IMR-90 (cell line): ENCODE results near the gene TMED3. TPM values are rescaled to one million over a fixed set of nuclear protein-coding genes. Genes with fewer than 3 reads are reported as not detected.

Experiments used
- ATAC-seq: fragments of 200-7000 bp; cut with Tn5 transposase; 2 replicates; pipeline ENCODE4 v1.9.1; 2020; ENCODE audit warnings: low read depth, mild to moderate bottlenecking, moderate library complexity
- BruUV-seq: library from RNA; stranded (reverse); fragments of 400-500 nt; replicated peaks from 2 replicates; lab custom pipeline; 2021; lab: Mats Ljungman, UMichigan
- CTCF ChIA-PET: fragments of 300-600 bp; formaldehyde crosslinking; extraction: SDS; loops from one replicate; lab custom pipeline; 2021; ENCODE audit warnings: antibody characterized with exemption; lab: Yijun Ruan, JAX
- POLR2A ChIA-PET: fragments of 300-600 bp; sonication (Branson Sonifier 250); formaldehyde crosslinking; loops from one replicate; lab custom pipeline; 2022; ENCODE audit warnings: antibody characterized with exemption; ENCODE audit not compliant: unreplicated experiment; lab: Charles Lee
- DNase-seq: peaks from one replicate; pipeline ENCODE4 v3.0.0; 2013
- H2AFZ ChIP-seq: replicated peaks from 2 replicates; pipeline ENCODE3; 2013; ENCODE audit warnings: low read length, mild to moderate bottlenecking; ENCODE audit not compliant: poor library complexity
- H2AK5ac ChIP-seq: 2 replicates; pipeline ENCODE4 v1.6.1; 2013; ENCODE audit warnings: low read depth, low read length, inconsistent platforms
- H2AK9ac ChIP-seq: replicated peaks from 2 replicates; pipeline ENCODE3; 2013; ENCODE audit warnings: mild to moderate bottlenecking, low read depth, low read length, moderate library complexity; ENCODE audit not compliant: poor library complexity
- H2BK120ac ChIP-seq: 2 replicates; pipeline ENCODE4 v1.6.1; 2013; ENCODE audit warnings: low read depth, low read length, inconsistent platforms
- H2BK15ac ChIP-seq: 3 replicates; pipeline ENCODE4 v1.6.1; 2013; ENCODE audit warnings: low read depth, low read length, inconsistent platforms
- H2BK20ac ChIP-seq: 2 replicates; pipeline ENCODE4 v1.6.1; 2013; ENCODE audit warnings: low read depth, mild to moderate bottlenecking, inconsistent platforms, low read length, moderate library complexity
- H2BK5ac ChIP-seq: 2 replicates; pipeline ENCODE4 v1.6.1; 2013; ENCODE audit warnings: mild to moderate bottlenecking, low read depth, low read length, inconsistent platforms; ENCODE audit not compliant: poor library complexity, severe bottlenecking
- H3K14ac ChIP-seq: replicated peaks from 2 replicates; pipeline ENCODE4 v1.6.1; 2013; ENCODE audit warnings: low read depth, low read length, inconsistent platforms
- H3K18ac ChIP-seq: 2 replicates; pipeline ENCODE4 v1.6.1; 2013; ENCODE audit warnings: low read depth, low read length, control low read depth
- H3K23ac ChIP-seq: 2 replicates; pipeline ENCODE4 v1.6.1; 2013; ENCODE audit warnings: low read depth, low read length, inconsistent platforms
- H3K27ac ChIP-seq: 2 replicates; pipeline ENCODE4 v1.5.1; 2013; ENCODE audit warnings: mild to moderate bottlenecking, control low read depth, low read length; ENCODE audit not compliant: insufficient read depth
- H3K27me3 ChIP-seq: 2 replicates; pipeline ENCODE4 v1.6.1; 2013; ENCODE audit warnings: low read length; ENCODE audit not compliant: control insufficient read depth, insufficient read depth
- H3K36me3 ChIP-seq: 2 replicates; pipeline ENCODE4 v1.6.1; 2013; ENCODE audit warnings: low read length, mixed read lengths; ENCODE audit not compliant: control insufficient read depth, insufficient read depth
- H3K4ac ChIP-seq: 2 replicates; pipeline ENCODE4 v1.6.1; 2013; ENCODE audit warnings: low read depth, low read length, inconsistent platforms
- H3K4me1 ChIP-seq: 2 replicates; pipeline ENCODE4 v1.6.1; 2013; ENCODE audit warnings: low read length, mixed read lengths; ENCODE audit not compliant: control insufficient read depth, insufficient read depth
- H3K4me2 ChIP-seq: 2 replicates; pipeline ENCODE4 v1.6.1; 2013; ENCODE audit warnings: low read depth, mild to moderate bottlenecking, control low read depth, low read length, moderate library complexity
- H3K4me3 ChIP-seq: 2 replicates; pipeline ENCODE4 v1.5.1; 2013; ENCODE audit warnings: low read depth, mild to moderate bottlenecking, control low read depth, low read length, moderate library complexity; ENCODE audit not compliant: insufficient read depth
- H3K56ac ChIP-seq: 2 replicates; pipeline ENCODE4 v1.6.1; 2013; ENCODE audit warnings: low read length, inconsistent platforms; ENCODE audit not compliant: insufficient read depth; ENCODE audit errors: extremely low read depth
- H3K79me1 ChIP-seq, 2 experiments: 2 replicates each; pipeline ENCODE4 v1.6.1; 2013; ENCODE audit warnings: low read length in 2 of 2, inconsistent platforms in 1 of 2, low read depth in 1 of 2
- H3K9ac ChIP-seq: 2 replicates; pipeline ENCODE4 v1.6.1; 2013; ENCODE audit warnings: low read depth, low read length, control low read depth
- H3K9me1 ChIP-seq: 2 replicates; pipeline ENCODE4 v1.6.1; 2013; ENCODE audit warnings: low read length, inconsistent platforms; ENCODE audit not compliant: insufficient read depth
- H3K9me3 ChIP-seq: 2 replicates; pipeline ENCODE4 v1.6.1; 2013; ENCODE audit warnings: low read length; ENCODE audit not compliant: control insufficient read depth, insufficient read depth
- H4K20me1 ChIP-seq: 2 replicates; pipeline ENCODE4 v1.6.1; 2013; ENCODE audit warnings: low read length, inconsistent platforms; ENCODE audit not compliant: insufficient read depth
- H4K5ac ChIP-seq: 2 replicates; pipeline ENCODE4 v1.6.1; 2013; ENCODE audit warnings: mild to moderate bottlenecking, low read depth, low read length, control low read depth
- H4K8ac ChIP-seq, 2 experiments: 2 replicates each; pipeline ENCODE4 v1.6.1; 2013; ENCODE audit warnings: low read depth in 2 of 2, low read length in 2 of 2, control low read depth in 1 of 2, inconsistent platforms in 1 of 2
- H4K91ac ChIP-seq: 2 replicates; pipeline ENCODE4 v1.6.1; 2013; ENCODE audit warnings: low read depth, low read length, inconsistent platforms; ENCODE audit not compliant: insufficient read depth
- BHLHE40 ChIP-seq: fragments of 150-350 bp; IDR thresholded peaks from 2 replicates; pipeline ENCODE4 v1.6.1; 2016; ENCODE audit warnings: mild to moderate bottlenecking, low read depth, low read length
- CEBPB ChIP-seq: IDR thresholded peaks from 2 replicates; pipeline ENCODE4 v1.6.1; 2012; ENCODE audit warnings: low read depth, low read length, improper control_type of control experiment
- CHD1 ChIP-seq: IDR thresholded peaks from 2 replicates; pipeline ENCODE4 v1.6.1; 2012; ENCODE audit warnings: low read depth, low read length, improper control_type of control experiment
- FOS ChIP-seq: fragments of 150-350 bp; IDR thresholded peaks from 2 replicates; pipeline ENCODE4 v1.6.1; 2016; ENCODE audit warnings: low read depth, low read length
- MAFK ChIP-seq: IDR thresholded peaks from 2 replicates; pipeline ENCODE4 v1.6.1; 2012; ENCODE audit warnings: low read depth, low read length, improper control_type of control experiment
- MAZ ChIP-seq: IDR thresholded peaks from 2 replicates; pipeline ENCODE4 v1.6.1; 2012; ENCODE audit warnings: low read depth, mild to moderate bottlenecking, low read length, improper control_type of control experiment, moderate library complexity, borderline replicate concordance
- MXI1 ChIP-seq: IDR thresholded peaks from 2 replicates; pipeline ENCODE4 v1.6.1; 2012; ENCODE audit warnings: low read depth, mild to moderate bottlenecking, low read length, moderate library complexity, borderline replicate concordance
- NFE2L2 ChIP-seq: fragments of 150-350 bp; IDR thresholded peaks from 2 replicates; pipeline ENCODE4 v1.6.1; 2016; ENCODE audit warnings: low read depth, mild to moderate bottlenecking, low read length
- POLR2A ChIP-seq: IDR thresholded peaks from 2 replicates; pipeline ENCODE4 v1.6.1; 2012; ENCODE audit warnings: mild to moderate bottlenecking, low read depth, low read length
- RAD21 ChIP-seq: IDR thresholded peaks from 2 replicates; pipeline ENCODE4 v1.6.1; 2012; ENCODE audit warnings: low read length, improper control_type of control experiment
- RCOR1 ChIP-seq: IDR thresholded peaks from 2 replicates; pipeline ENCODE4 v1.6.1; 2012; ENCODE audit warnings: mild to moderate bottlenecking, low read length, improper control_type of control experiment; ENCODE audit not compliant: insufficient replicate concordance
- RFX5 ChIP-seq: IDR thresholded peaks from 2 replicates; pipeline ENCODE4 v1.8.0; 2012; ENCODE audit warnings: low read depth, mild to moderate bottlenecking, low read length, moderate library complexity
- WGBS, 2 experiments: methylation state at CpG; one replicate each; pipeline versions ENCODE4 v1.1.5 to v1.1.7; 2013; ENCODE audit warnings: missing lambda C conversion rate in 2 of 2; ENCODE audit not compliant: insufficient read length in 1 of 2; ENCODE audit errors: extremely low coverage in 2 of 2; 5-methylcytosine and 5-hydroxymethylcytosine counted together
- dilution Hi-C: fragments of 300-500 bp; cut with HindIII; formaldehyde crosslinking; loops from one replicate; pipeline ENCODE4 v1.14.3; 2018; ENCODE audit warnings: low sequenced_read_pairs; ENCODE audit not compliant: unreplicated experiment
- in situ Hi-C: fragments of 300-500 bp; cut with MboI; formaldehyde crosslinking; loops from 3 replicates; pipeline ENCODE4 v1.14.3; 2019; ENCODE audit warnings: low sequenced_read_pairs, inconsistent platforms, mixed read lengths
- intact Hi-C: fragments of 100-400 bp; cut with micrococcal nuclease; formaldehyde crosslinking; loops from 2 replicates; pipeline ENCODE4 v1.10.0; 2022
- polyA plus RNA-seq, 3 experiments: library from polyadenylated mRNA; depleted of rRNA; stranded (reverse); fragments of >200 nt; gene quantifications; 2 replicates each; pipeline ENCODE4 v1.2.3, GENCODE V29; 2012; ENCODE audit warnings: low replicate concordance in 1 of 3
- total RNA-seq: library from RNA; depleted of rRNA; stranded (reverse); fragments of >200 nt; gene quantifications from 2 replicates; pipeline ENCODE4 v1.2.3, GENCODE V29; 2012
- TF ChIP-seq, protein P1 (sequence below): conservative IDR thresholded peaks from 2 replicates; pipeline ENCODE4 v1.5.1; 2012; ENCODE audit warnings: mild to moderate bottlenecking, low read depth, low read length, improper control_type of control experiment
- TF ChIP-seq, protein P2 (sequence below): fragments of 150-350 bp; IDR thresholded peaks from 2 replicates; pipeline ENCODE4 v1.6.1; 2016; ENCODE audit warnings: low read depth, mild to moderate bottlenecking, low read length, moderate library complexity, borderline replicate concordance
- TF ChIP-seq, protein P3 (sequence below): fragments of 150-350 bp; IDR thresholded peaks from 2 replicates; pipeline ENCODE4 v1.6.1; 2017; ENCODE audit warnings: mild to moderate bottlenecking, antibody characterized with exemption, low read length, low read depth

Gene TMED3
- total and polyA plus RNA-seq, 2 of the 4 experiments (the other 2 are of a cell fraction): 170 to 237 TPM

GRCh38 chr15:79282371-79283251, 28.3 kb upstream of the TMED3 start, which contains the start of gene ANKRD34C:
TSS of gene ANKRD34C (plus strand) at chr15:79282722. CDS start at chr15:79293285, 10,563 bp downstream.
- Histone ChIP-seq H3K36me3 (no peaks in the 10 kb centered on the region), H2AK5ac (no peak within 1 kb of the TSS), H4K91ac (no peak within 1 kb of the TSS), H3K14ac (no peak within 1 kb of the TSS), H3K4me1 (no peaks in the 10 kb centered on the region), H2AFZ (no peak within 1 kb of the TSS), H3K27me3 (peaks cover 28% of the 10 kb centered on the region), H3K4me2 (no peak within 1 kb of the TSS), H4K20me1 (no peaks in the 10 kb centered on the region), H3K56ac (no peak within 1 kb of the TSS), H2AK9ac (no peak within 1 kb of the TSS), H3K79me1 (no peaks in the 10 kb centered on the region), H2BK20ac (no peak within 1 kb of the TSS), H3K23ac (no peak within 1 kb of the TSS), H3K18ac (no peak within 1 kb of the TSS), H3K4ac (no peak within 1 kb of the TSS), H3K9me1 (no peaks in the 10 kb centered on the region), H3K9ac (no peak within 1 kb of the TSS), H3K27ac (no peak within 1 kb of the TSS), H2BK5ac (no peak within 1 kb of the TSS), H4K5ac (no peak within 1 kb of the TSS), H3K9me3 (no peaks in the 10 kb centered on the region), H3K4me3 (no peak within 1 kb of the TSS), H4K8ac (no peak within 1 kb of the TSS), H2BK15ac (no peak within 1 kb of the TSS), H2BK120ac (no peak within 1 kb of the TSS)
- TF ChIP-seq NFE2L2 (no peak), CEBPB (no peak), POLR2A (no peak), FOS (no peak), MXI1 (no peak), BHLHE40 (no peak), CHD1 (no peak), RAD21 (no peak), MAFK (no peak), MAZ (no peak), RCOR1 (no peak), RFX5 (no peak)
- TF ChIP-seq, protein P1, sequence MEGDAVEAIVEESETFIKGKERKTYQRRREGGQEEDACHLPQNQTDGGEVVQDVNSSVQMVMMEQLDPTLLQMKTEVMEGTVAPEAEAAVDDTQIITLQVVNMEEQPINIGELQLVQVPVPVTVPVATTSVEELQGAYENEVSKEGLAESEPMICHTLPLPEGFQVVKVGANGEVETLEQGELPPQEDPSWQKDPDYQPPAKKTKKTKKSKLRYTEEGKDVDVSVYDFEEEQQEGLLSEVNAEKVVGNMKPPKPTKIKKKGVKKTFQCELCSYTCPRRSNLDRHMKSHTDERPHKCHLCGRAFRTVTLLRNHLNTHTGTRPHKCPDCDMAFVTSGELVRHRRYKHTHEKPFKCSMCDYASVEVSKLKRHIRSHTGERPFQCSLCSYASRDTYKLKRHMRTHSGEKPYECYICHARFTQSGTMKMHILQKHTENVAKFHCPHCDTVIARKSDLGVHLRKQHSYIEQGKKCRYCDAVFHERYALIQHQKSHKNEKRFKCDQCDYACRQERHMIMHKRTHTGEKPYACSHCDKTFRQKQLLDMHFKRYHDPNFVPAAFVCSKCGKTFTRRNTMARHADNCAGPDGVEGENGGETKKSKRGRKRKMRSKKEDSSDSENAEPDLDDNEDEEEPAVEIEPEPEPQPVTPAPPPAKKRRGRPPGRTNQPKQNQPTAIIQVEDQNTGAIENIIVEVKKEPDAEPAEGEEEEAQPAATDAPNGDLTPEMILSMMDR: no peak
- TF ChIP-seq, protein P2, sequence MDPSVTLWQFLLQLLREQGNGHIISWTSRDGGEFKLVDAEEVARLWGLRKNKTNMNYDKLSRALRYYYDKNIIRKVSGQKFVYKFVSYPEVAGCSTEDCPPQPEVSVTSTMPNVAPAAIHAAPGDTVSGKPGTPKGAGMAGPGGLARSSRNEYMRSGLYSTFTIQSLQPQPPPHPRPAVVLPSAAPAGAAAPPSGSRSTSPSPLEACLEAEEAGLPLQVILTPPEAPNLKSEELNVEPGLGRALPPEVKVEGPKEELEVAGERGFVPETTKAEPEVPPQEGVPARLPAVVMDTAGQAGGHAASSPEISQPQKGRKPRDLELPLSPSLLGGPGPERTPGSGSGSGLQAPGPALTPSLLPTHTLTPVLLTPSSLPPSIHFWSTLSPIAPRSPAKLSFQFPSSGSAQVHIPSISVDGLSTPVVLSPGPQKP: no peak
- TF ChIP-seq, protein P3, sequence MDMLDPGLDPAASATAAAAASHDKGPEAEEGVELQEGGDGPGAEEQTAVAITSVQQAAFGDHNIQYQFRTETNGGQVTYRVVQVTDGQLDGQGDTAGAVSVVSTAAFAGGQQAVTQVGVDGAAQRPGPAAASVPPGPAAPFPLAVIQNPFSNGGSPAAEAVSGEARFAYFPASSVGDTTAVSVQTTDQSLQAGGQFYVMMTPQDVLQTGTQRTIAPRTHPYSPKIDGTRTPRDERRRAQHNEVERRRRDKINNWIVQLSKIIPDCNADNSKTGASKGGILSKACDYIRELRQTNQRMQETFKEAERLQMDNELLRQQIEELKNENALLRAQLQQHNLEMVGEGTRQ: no peak
- ChIA-PET POLR2A (no interaction called here), CTCF (no interaction called here)
- ATAC-seq: no peak
- 16% methylated on average over 22 of the region's 56 CpGs; no CpG with 5 or more reads in 1 of the 2 experiments for WGBS, 2 experiments
- dilution Hi-C loops (no loop called here), in situ Hi-C loops (no loop called here), intact Hi-C loops (no loop called here)
- no TSS peak for BruUV-seq
- DNase-seq: no peak
